Measurements from ENCODE around the gene MAST4. TPM values are rescaled to one million over a fixed set of nuclear protein-coding genes. Genes with fewer than 3 reads are reported as not detected.

Gene MAST4
- total and polyA plus RNA-seq, 2 of the 8 experiments (the other 6 are each of a cell fraction or from before 2014, with no cell fraction given): 1.5 to 2.6 TPM

DNA sequence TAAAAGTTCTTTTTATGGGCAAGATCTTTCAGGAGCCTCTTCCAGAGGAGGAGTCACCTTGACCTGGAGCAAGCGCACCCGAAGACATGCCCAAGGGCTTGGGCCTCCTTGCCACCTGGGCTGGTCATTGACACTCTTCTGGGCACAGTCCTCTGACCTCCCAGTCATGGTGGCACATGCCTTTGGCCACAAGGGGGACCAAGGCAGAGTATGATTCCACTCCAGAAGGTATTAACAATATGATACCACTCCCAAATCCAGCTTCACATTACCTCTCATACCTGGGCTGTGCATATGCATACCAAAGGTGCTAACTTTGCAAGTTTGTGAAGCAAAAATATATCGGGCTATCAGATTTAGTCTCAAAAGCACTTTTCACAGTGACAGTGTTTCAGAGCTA, 84.6 kb downstream of the MAST4 start (continued):
- TF ChIP-seq SIRT6 (IDR thresholded peaks at IDR 0.05; ENCODE audit: low read length) (no peak), GABPA (IDR thresholded peaks at IDR 0.05; ENCODE audit: borderline replicate concordance, insufficient read depth, low read length) (no peak)
- TF ChIP-seq, protein P1, sequence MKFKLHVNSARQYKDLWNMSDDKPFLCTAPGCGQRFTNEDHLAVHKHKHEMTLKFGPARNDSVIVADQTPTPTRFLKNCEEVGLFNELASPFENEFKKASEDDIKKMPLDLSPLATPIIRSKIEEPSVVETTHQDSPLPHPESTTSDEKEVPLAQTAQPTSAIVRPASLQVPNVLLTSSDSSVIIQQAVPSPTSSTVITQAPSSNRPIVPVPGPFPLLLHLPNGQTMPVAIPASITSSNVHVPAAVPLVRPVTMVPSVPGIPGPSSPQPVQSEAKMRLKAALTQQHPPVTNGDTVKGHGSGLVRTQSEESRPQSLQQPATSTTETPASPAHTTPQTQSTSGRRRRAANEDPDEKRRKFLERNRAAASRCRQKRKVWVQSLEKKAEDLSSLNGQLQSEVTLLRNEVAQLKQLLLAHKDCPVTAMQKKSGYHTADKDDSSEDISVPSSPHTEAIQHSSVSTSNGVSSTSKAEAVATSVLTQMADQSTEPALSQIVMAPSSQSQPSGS (IDR thresholded peaks at IDR 0.05; ENCODE audit: low read length): no peak
- TF ChIP-seq, protein P2, sequence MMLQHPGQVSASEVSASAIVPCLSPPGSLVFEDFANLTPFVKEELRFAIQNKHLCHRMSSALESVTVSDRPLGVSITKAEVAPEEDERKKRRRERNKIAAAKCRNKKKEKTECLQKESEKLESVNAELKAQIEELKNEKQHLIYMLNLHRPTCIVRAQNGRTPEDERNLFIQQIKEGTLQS (IDR thresholded peaks at IDR 0.05; ENCODE audit: insufficient read depth, low read depth, low read length): no peak

Data from H1 (cell line).